Measurements from ENCODE around the gene ACSF2. TPM values are rescaled to one million over a fixed set of nuclear protein-coding genes. Genes with fewer than 3 reads are reported as not detected.

The ACSF2 gene
- total RNA-seq, 1 donor from 2014 or later, result 34.5 TPM

- TF ChIP-seq CTCF (conservative IDR thresholded peaks at IDR 0.05), result no peak
- H3K36me3 Mint-ChIP-seq (ENCODE audit: low read depth), result no peaks in the 10 kb centered on the region
- no peaks in the 10 kb centered on the region for H3K9me3 Mint-ChIP-seq
- H3K4me1 Mint-ChIP-seq, result no peaks in the 10 kb centered on the region
- no peak for DNase-seq (ENCODE audit: low read depth, low spot score)
- H3K27ac Mint-ChIP-seq (ENCODE audit: unreplicated experiment), result no peak overlapping the region
- H3K4me3 Mint-ChIP-seq, result no peak overlapping the region
- H3K27me3 Mint-ChIP-seq (ENCODE audit: low read depth), result no peaks in the 10 kb centered on the region
Observed at GRCh38 chr17:50447870-50448595, 22.0 kb downstream of the ACSF2 start.

GRCh38 chr17:50448643-50449042, 22.6 kb downstream of the ACSF2 start:
- DNase-seq (ENCODE audit: low read depth, low spot score), result no peak
- Mint-ChIP-seq H3K27me3 (ENCODE audit: low read depth) (no peaks in the 10 kb centered on the region), H3K9me3 (no peaks in the 10 kb centered on the region), H3K27ac (ENCODE audit: unreplicated experiment) (no peak overlapping the region), H3K4me1 (no peaks in the 10 kb centered on the region), H3K4me3 (no peak overlapping the region), H3K36me3 (ENCODE audit: low read depth) (no peaks in the 10 kb centered on the region)
- no peak for TF ChIP-seq CTCF (conservative IDR thresholded peaks at IDR 0.05)

GRCh38 chr17:50451943-50452629, 26.1 kb downstream of the ACSF2 start:
- Mint-ChIP-seq H3K27ac (ENCODE audit: unreplicated experiment) (no peak overlapping the region), H3K36me3 (ENCODE audit: low read depth) (peaks cover 2% of the 10 kb centered on the region), H3K9me3 (no peaks in the 10 kb centered on the region), H3K4me1 (no peaks in the 10 kb centered on the region), H3K4me3 (no peak overlapping the region), H3K27me3 (ENCODE audit: low read depth) (no peaks in the 10 kb centered on the region)
- no peak for DNase-seq (ENCODE audit: low read depth, low spot score)
- no peak for TF ChIP-seq CTCF (conservative IDR thresholded peaks at IDR 0.05)

- TF ChIP-seq CTCF (conservative IDR thresholded peaks at IDR 0.05), result no peak
- no peaks in the 10 kb centered on the region for H3K27me3 Mint-ChIP-seq (ENCODE audit: low read depth)
- H3K9me3 Mint-ChIP-seq, result no peaks in the 10 kb centered on the region
- H3K36me3 Mint-ChIP-seq (ENCODE audit: low read depth), result peaks cover 2% of the 10 kb centered on the region
- H3K4me1 Mint-ChIP-seq, result no peaks in the 10 kb centered on the region
- no peak for DNase-seq (ENCODE audit: low read depth, low spot score)
- no peak overlapping the region for H3K27ac Mint-ChIP-seq (ENCODE audit: unreplicated experiment)
- no peak overlapping the region for H3K4me3 Mint-ChIP-seq
Observed at GRCh38 chr17:50452630-50453300, 26.7 kb downstream of the ACSF2 start.

GRCh38 chr17:50453901-50454300, 27.9 kb downstream of the ACSF2 start:
- H3K36me3 Mint-ChIP-seq (ENCODE audit: low read depth), result peaks cover 2% of the 10 kb centered on the region

More at GRCh38 chr17:50453901-50454300, 27.9 kb downstream of the ACSF2 start:
- no peak for DNase-seq (ENCODE audit: low read depth, low spot score)
- Mint-ChIP-seq H3K27ac (ENCODE audit: unreplicated experiment) (no peak overlapping the region), H3K4me3 (no peak overlapping the region), H3K27me3 (ENCODE audit: low read depth) (no peaks in the 10 kb centered on the region), H3K9me3 (no peaks in the 10 kb centered on the region), H3K4me1 (no peaks in the 10 kb centered on the region)
- TF ChIP-seq CTCF (conservative IDR thresholded peaks at IDR 0.05), result no peak
